Gastroesophageal sphincter (tissue), 4 donors: ENCODE data around the gene SLC22A5. TPM values are rescaled to one million over a fixed set of nuclear protein-coding genes. Genes with fewer than 3 reads are reported as not detected.

ENCODE experiments used
- ATAC-seq: fragments of 150-250 bp; one replicate; pipeline ENCODE4 v1.9.1; 2016; ENCODE audit warnings: mild to moderate bottlenecking, moderate library complexity
- H3K27ac ChIP-seq, 4 donors: fragments of 200-600 bp; sonication (generic) in 3 of 4; 1 replicate in 3 of 4; 2 replicates in 1 of 4; pipeline ENCODE4 v1.5.1; 2016 to 2019
- H3K27me3 ChIP-seq: fragments of 200-600 bp; sonication (generic); one replicate; pipeline ENCODE4 v1.5.1; 2019
- H3K36me3 ChIP-seq, 2 donors: fragments of 200-600 bp; sonication (generic); one replicate each; pipeline ENCODE4 v1.5.1; 2019; ENCODE audit warnings: control low read depth in 1 of 2
- H3K4me1 ChIP-seq, 3 donors: fragments of 200-600 bp; sonication (generic); 1 replicate in 2 of 3; 2 replicates in 1 of 3; pipeline ENCODE4 v1.5.1; 2016 to 2019; ENCODE audit warnings: control low read depth in 2 of 3
- H3K4me3 ChIP-seq, 2 donors: fragments of 200-600 bp; sonication (generic); one replicate each; pipeline ENCODE4 v1.5.1; 2019; ENCODE audit warnings: mild to moderate bottlenecking in 1 of 2, moderate library complexity in 1 of 2
- H3K9me3 ChIP-seq, 3 donors: fragments of 200-600 bp; sonication (generic); one replicate each; pipeline ENCODE4 v1.5.1; 2017 to 2019; ENCODE audit warnings: control low read depth in 2 of 3
- EP300 ChIP-seq: sonication (generic); formaldehyde crosslinking; IDR thresholded peaks from one replicate; pipeline ENCODE4 v1.6.1; 2017; ENCODE audit warnings: antibody characterized with exemption, mild to moderate bottlenecking
- POLR2A ChIP-seq, 2 donors: fragments of 450-650 bp; IDR thresholded peaks; one replicate each; pipeline ENCODE4 v1.6.1; 2017; ENCODE audit warnings: antibody characterized with exemption in 2 of 2, mild to moderate bottlenecking in 2 of 2, moderate library complexity in 1 of 2
- POLR2AphosphoS5 ChIP-seq: sonication (generic); formaldehyde crosslinking; IDR thresholded peaks from one replicate; pipeline ENCODE4 v1.6.1; 2017; ENCODE audit warnings: antibody characterized with exemption
- WGBS, 2 donors: methylation state at CpG; one replicate each; pipeline ENCODE4 v1.1.5; 2018; ENCODE audit warnings: low coverage in 1 of 2; 5-methylcytosine and 5-hydroxymethylcytosine counted together
- total RNA-seq, 4 donors: library from RNA; depleted of rRNA; stranded (reverse); fragments of >200 nt; gene quantifications; one replicate each; pipeline ENCODE4 v1.1.0, GENCODE V29; 2016
- TF ChIP-seq, protein P1 (sequence below), 4 experiments: fragments of 200-600 bp in 2 of 4; fragments of 450-650 bp in 2 of 4; sonication (generic) in 1 of 4; IDR thresholded peaks; one replicate each; pipeline ENCODE4 v1.5.1; 2017 to 2019; ENCODE audit warnings: antibody characterized with exemption in 4 of 4, mild to moderate bottlenecking in 2 of 4, moderate library complexity in 2 of 4

Gene SLC22A5
- total RNA-seq, 4 donors from 2014 or later = 6.5 to 9.6 (median 7.5) TPM

DNA sequence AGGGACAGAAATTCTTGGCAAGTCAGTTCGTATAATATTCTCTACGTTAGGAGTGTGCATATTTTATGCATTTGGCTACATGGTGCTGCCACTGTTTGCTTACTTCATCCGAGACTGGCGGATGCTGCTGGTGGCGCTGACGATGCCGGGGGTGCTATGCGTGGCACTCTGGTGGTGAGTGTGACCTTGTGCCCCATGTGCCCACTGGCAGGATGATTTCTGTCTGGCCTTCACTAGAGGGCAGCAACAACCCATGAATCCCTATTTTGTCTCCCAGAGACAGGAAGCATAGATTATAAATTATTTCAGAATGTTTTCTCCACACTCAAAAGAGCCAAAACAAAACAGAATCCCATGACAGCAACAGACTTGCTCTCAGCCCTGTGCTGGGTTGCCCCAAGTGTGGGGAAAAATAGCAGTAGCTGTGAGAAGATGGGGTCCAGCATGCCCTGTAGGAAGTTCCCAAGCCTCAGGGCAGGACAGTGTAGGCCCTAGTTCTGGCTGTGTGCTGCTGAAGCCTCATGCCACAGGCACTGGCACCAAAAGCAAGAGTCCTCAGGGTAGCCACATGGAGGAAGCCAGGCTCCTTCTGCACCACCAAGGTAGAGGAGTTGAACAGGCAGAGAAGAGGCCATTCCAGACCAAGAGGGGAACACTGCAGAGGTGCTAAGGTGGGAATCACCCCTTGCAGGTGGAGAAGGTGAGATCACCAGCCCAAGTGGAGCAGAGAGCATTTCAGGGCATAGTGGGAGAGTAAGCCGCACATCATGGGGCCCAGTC lies 16.0 kb downstream of the SLC22A5 start:
- peaks cover 0 to 34% of the 10 kb centered on the region in 2 donors for H3K36me3 ChIP-seq
- no peak for ATAC-seq
- no peaks in the 10 kb centered on the region for H3K27me3 ChIP-seq
- WGBS, 2 donors = 31 to 32% methylated on average over 5 to 8 of the region's 9 CpGs
- TF ChIP-seq POLR2AphosphoS5 (no peak), EP300 (no peak), POLR2A (IDR thresholded peaks at IDR 0.05) (no peak)
- TF ChIP-seq, protein P1, sequence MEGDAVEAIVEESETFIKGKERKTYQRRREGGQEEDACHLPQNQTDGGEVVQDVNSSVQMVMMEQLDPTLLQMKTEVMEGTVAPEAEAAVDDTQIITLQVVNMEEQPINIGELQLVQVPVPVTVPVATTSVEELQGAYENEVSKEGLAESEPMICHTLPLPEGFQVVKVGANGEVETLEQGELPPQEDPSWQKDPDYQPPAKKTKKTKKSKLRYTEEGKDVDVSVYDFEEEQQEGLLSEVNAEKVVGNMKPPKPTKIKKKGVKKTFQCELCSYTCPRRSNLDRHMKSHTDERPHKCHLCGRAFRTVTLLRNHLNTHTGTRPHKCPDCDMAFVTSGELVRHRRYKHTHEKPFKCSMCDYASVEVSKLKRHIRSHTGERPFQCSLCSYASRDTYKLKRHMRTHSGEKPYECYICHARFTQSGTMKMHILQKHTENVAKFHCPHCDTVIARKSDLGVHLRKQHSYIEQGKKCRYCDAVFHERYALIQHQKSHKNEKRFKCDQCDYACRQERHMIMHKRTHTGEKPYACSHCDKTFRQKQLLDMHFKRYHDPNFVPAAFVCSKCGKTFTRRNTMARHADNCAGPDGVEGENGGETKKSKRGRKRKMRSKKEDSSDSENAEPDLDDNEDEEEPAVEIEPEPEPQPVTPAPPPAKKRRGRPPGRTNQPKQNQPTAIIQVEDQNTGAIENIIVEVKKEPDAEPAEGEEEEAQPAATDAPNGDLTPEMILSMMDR (IDR thresholded peaks at IDR 0.05) = peak; percentile 68 to 81 (median 76)
- H3K4me3 ChIP-seq = no peak overlapping the region
- H3K27ac ChIP-seq = peak overlapping the region in 3 of 4 donors; percentile 48 to 94 (median 92)
- no peaks in the 10 kb centered on the region for H3K9me3 ChIP-seq
- peaks cover 23 to 56% (median 48%) of the 10 kb centered on the region in 3 donors for H3K4me1 ChIP-seq

DNA sequence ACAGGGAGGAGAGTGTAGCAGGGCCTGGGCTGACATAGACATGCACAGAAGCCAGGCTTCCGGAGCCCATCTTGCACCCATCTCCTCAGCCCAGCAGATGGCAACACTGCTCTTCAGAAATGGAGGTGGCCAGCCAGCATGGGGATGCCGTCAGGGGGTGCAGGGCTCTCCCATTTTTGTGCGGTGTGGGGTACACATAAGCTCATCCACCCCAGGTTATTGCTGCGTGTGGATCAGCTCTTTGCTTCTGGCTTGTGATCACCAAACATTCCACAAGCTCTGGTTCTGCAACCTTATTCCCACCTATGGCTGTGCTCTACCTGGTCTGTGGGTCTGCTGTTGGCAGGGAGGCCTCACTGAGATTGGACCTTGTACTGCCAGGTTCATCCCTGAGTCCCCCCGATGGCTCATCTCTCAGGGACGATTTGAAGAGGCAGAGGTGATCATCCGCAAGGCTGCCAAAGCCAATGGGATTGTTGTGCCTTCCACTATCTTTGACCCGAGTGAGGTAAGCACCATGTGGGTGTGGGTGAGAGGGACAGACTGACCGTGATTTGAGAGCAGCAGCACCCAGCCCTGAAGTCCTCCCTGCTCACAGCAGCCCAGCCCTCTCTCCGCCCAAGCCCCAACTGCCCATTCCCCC lies 17.3 kb downstream of the SLC22A5 start:
- peaks cover 0 to 32% of the 10 kb centered on the region in 2 donors for H3K36me3 ChIP-seq
- TF ChIP-seq, protein P1 (IDR thresholded peaks at IDR 0.05) = peak; percentile 74 to 92 (median 89)
- TF ChIP-seq POLR2A (IDR thresholded peaks at IDR 0.05) (no peak), POLR2AphosphoS5 (no peak)
- peak; percentile 61 for ATAC-seq
- H3K4me1 ChIP-seq = peaks cover 23 to 64% (median 48%) of the 10 kb centered on the region in 3 donors
- peak overlapping the region; percentile 92 to 99 (median 94) for H3K27ac ChIP-seq
- no peak overlapping the region for H3K4me3 ChIP-seq
- WGBS, 2 donors = 10 to 24% methylated on average over 4 of the region's 10 CpGs
- no peaks in the 10 kb centered on the region for H3K27me3 ChIP-seq
- H3K9me3 ChIP-seq = no peaks in the 10 kb centered on the region

DNA sequence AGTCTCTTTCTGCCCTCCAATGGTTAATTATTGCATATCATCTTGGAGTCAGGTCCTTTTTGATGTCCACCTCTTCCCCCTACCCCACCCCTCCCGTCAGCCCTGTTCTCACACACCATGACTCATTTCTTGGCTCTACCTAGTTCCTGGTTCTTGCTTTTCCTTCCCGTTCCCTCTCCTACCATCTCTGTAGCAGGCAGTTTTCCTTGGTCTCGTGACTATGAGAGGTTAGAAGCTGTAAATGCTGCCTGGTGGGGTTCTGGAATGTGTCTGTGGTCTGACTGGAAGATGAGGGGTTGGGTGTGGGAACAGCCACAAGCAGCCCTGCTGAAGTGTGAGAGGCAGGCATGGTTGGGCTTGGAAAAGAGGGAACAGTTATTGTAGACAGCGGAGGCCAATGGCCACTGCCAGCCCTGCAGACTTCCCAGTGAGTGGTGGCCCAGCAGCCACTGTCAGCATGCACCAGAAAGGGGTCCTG lies 18.2 kb downstream of the SLC22A5 start:
- Histone ChIP-seq H3K27me3 (no peaks in the 10 kb centered on the region), H3K36me3 (peaks cover 0 to 30% of the 10 kb centered on the region in 2 donors), H3K27ac (peak overlapping the region; percentile 92 to 99 (median 94)), H3K9me3 (no peaks in the 10 kb centered on the region), H3K4me3 (peak overlapping the region in 1 of 2 donors; percentile 18), H3K4me1 (peaks cover 23 to 64% (median 48%) of the 10 kb centered on the region in 3 donors)
- WGBS, 2 donors = 5 to 10% methylated on average over 2 to 4 of the region's 4 CpGs
- ATAC-seq = peak; percentile 85
- TF ChIP-seq POLR2AphosphoS5 = peak; percentile 93
- no peak for TF ChIP-seq POLR2A (IDR thresholded peaks at IDR 0.05)
- TF ChIP-seq, protein P1 (IDR thresholded peaks at IDR 0.05) = peak in 1 of 4 experiments; percentile 40
- TF ChIP-seq EP300 = no peak

DNA sequence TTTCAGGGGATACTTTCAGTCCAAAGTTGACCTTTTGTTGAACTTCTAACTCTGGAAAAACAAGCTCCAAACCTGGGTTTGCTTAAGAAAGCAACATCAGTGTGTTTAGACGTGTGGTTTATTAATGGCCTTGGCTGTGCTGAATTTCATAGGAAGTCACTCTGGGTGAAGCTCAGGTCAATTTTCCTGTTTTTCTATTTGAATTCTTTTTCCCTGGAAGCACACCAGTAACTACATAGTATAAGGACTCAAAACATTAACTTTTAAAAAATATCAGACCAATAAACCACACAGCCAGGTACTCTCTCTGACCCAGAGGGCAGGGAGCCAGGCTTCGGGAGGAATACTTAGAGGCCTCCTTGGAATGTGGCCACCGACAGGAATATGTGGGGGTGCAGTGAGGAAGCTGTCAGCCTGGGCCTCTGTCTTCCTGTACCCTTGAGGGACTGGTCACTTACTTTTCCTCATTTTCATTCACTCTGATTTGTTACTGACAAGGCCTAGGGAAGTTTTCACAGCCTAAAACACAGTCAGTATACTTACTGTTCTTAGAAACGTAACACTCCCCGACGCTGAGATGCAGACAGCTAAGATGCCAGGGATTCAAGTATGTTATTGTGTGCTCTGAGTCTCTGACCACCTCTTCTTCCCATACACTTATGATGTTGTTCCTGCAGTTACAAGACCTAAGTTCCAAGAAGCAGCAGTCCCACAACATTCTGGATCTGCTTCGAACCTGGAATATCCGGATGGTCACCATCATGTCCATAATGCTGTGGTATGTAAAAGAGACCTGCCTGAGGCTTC lies 18.9 kb downstream of the SLC22A5 start:
- WGBS, 2 donors = 26 to 31% methylated on average over 6 to 8 of the region's 8 CpGs
- peak; percentile 65 for ATAC-seq

DNA sequence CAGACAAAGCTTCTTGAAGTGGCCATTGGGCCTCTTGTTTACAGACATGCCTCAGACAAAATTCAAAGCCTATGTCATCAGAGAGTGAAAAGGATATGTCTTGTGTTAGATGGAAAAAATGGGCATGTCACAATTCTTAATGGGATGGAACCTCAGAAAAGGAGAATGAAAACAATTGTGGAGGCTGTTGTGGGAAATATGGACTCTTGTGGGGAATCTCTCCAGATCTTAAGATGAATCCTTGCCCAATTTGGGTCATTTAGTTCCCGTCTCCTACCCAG lies 19.5 kb downstream of the SLC22A5 start:
- H3K4me1 ChIP-seq = peaks cover 23 to 64% (median 48%) of the 10 kb centered on the region in 3 donors
- no peak overlapping the region for H3K4me3 ChIP-seq
- H3K27me3 ChIP-seq = no peaks in the 10 kb centered on the region
- H3K36me3 ChIP-seq = peaks cover 0 to 40% of the 10 kb centered on the region in 2 donors
- H3K9me3 ChIP-seq = no peaks in the 10 kb centered on the region
- no peak for ATAC-seq
- no peak for TF ChIP-seq POLR2A (IDR thresholded peaks at IDR 0.05)
- TF ChIP-seq POLR2AphosphoS5 = no peak
- TF ChIP-seq, protein P1 (IDR thresholded peaks at IDR 0.05) = no peak
- no peak for TF ChIP-seq EP300
- peak overlapping the region; percentile 92 to 99 (median 94) for H3K27ac ChIP-seq
- 60% methylated on average over 1 of the region's 1 CpG; no CpG with 5 or more reads in 1 of the 2 donors for WGBS, 2 donors

More for the DNA sequence above, 18.9 kb downstream of the SLC22A5 start:
- Histone ChIP-seq H3K4me1 (peaks cover 23 to 64% (median 48%) of the 10 kb centered on the region in 3 donors), H3K4me3 (no peak overlapping the region), H3K27me3 (no peaks in the 10 kb centered on the region), H3K27ac (peak overlapping the region; percentile 92 to 99 (median 94)), H3K36me3 (peaks cover 0 to 38% of the 10 kb centered on the region in 2 donors), H3K9me3 (no peaks in the 10 kb centered on the region)
- TF ChIP-seq POLR2A (IDR thresholded peaks at IDR 0.05) (no peak), POLR2AphosphoS5 (peak; percentile 87)
